22Rv1 (cell line): ENCODE data around the gene TNC.
A peak's percentile ranks its signal among the peaks of the same experiment; 100 is the strongest.

Experiments used
- H3K27ac ChIP-seq: fragments of 450-650 bp; 2 replicates; pipeline ENCODE4 v1.5.1; 2017
- ZFX ChIP-seq: fragments of 450-650 bp; IDR thresholded peaks from 2 replicates; pipeline ENCODE4 v1.6.1; 2017; ENCODE audit warnings: antibody characterized with exemption, borderline replicate concordance
- TF ChIP-seq, protein P1 (sequence below): fragments of 450-650 bp; IDR thresholded peaks from 2 replicates; pipeline ENCODE4 v1.5.1; 2017; ENCODE audit warnings: mild to moderate bottlenecking

The TNC gene

GRCh38 chr9:115117999-115118878 lies at the start of gene TNC:
TSS of gene TNC (minus strand) at chr9:115118157. CDS start at chr9:115091018, 27,139 bp downstream.
- TF ChIP-seq ZFX = no peak
- TF ChIP-seq, protein P1, sequence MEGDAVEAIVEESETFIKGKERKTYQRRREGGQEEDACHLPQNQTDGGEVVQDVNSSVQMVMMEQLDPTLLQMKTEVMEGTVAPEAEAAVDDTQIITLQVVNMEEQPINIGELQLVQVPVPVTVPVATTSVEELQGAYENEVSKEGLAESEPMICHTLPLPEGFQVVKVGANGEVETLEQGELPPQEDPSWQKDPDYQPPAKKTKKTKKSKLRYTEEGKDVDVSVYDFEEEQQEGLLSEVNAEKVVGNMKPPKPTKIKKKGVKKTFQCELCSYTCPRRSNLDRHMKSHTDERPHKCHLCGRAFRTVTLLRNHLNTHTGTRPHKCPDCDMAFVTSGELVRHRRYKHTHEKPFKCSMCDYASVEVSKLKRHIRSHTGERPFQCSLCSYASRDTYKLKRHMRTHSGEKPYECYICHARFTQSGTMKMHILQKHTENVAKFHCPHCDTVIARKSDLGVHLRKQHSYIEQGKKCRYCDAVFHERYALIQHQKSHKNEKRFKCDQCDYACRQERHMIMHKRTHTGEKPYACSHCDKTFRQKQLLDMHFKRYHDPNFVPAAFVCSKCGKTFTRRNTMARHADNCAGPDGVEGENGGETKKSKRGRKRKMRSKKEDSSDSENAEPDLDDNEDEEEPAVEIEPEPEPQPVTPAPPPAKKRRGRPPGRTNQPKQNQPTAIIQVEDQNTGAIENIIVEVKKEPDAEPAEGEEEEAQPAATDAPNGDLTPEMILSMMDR = no peak
- peak within 1 kb of the TSS; percentile 65 for H3K27ac ChIP-seq

DNA sequence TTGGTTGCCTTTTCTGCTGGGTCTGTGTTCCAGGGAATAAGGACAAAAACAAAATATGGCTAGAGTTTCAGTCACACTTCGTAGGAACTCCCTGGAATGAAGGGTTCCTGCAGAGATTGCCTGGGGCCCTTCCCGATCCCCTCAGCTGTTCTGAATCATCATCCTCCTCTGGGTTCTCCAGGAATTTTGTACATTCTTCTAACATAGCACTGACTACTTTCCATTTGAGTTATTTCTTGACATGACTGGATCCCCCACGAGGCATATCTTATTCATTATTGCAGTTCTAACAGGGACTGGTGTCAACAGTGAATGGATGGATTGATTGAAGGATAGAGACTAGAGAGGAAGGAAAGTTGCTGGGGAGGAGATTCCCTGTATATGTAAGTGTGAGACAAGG lies 49.2 kb upstream of the TNC start:
- no peak for TF ChIP-seq ZFX
- TF ChIP-seq, protein P1 = no peak
- H3K27ac ChIP-seq = no peak overlapping the region

DNA sequence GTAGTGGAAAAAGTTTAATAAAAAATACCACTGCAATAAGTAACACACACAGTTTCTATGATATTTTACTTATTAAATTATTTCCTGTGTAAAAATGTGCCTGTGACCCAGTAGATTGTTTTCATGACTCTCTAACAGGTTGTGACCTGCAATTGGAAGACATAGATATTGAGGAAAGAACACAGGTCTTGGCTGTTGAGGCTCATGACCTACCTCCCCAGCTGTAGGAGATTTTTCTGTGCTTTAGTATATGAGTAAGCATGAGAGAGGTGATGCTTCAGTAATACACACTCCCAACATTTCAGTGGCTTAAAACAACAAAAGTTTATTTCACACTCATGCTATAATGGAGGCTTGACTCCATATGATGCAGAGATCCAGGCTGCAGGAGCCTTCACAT lies 47.3 kb upstream of the TNC start:
- H3K27ac ChIP-seq = no peak overlapping the region
- TF ChIP-seq, protein P1 = no peak
- no peak for TF ChIP-seq ZFX

DNA sequence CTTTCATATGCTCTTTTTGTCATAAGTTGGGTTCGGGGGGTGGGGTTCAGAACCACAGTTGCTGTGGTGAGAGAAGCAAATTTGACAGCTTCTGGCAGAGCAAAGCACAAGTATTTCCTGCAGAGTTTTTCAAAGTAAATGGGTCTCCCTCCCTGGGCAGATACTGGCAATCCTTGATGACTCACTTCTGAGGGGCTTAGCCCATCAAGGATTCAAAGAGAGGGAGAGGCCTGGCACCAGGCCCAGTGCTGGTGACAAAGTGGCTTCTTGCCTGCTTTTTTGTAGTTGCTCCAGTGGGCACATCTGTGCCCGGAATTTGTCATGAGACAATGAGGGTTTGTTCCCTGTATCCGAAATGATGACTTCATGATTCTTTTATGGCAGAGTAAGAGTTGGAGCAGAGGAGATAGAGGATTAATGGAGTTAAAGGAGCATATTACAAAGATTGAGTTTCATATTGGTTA lies 46.6 kb upstream of the TNC start:
- no peak overlapping the region for H3K27ac ChIP-seq
- TF ChIP-seq ZFX = no peak
- TF ChIP-seq, protein P1 = no peak

DNA sequence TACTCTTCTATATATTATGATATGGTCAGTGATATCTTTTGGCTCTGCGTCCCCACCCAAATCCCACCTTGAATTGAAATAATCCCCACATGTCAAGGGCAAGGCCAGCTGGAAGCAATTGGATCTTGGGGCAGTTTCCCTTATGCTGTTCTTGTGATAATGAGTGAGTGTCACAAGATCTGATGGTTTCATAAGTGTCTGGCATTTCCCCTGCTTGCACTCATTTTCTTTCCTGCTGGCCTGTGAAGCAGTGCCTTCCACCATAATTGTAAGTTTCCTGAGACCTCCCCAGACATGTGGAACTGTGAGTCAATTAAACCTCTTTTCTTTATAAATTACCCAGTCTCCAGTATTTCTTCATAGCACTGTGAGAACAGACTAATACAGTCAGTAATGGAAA lies 45.0 kb upstream of the TNC start:
- H3K27ac ChIP-seq = no peak overlapping the region
- TF ChIP-seq, protein P1 = no peak
- no peak for TF ChIP-seq ZFX

GRCh38 chr9:115161446-115161845 lies 43.5 kb upstream of the TNC start:
- no peak overlapping the region for H3K27ac ChIP-seq
- TF ChIP-seq, protein P1 = no peak
- TF ChIP-seq ZFX = no peak
